ENCODE data around the gene MTFR1L. TPM values are rescaled to one million over a fixed set of nuclear protein-coding genes. Genes with fewer than 3 reads are reported as not detected.
"Not testable (repeated sequence)": the region's sequence is repeated elsewhere in the genome, so short reads cannot be mapped to it uniquely, and the experiment has no call there.

The MTFR1L gene
- total and polyA plus RNA-seq, 3 donors from 2014 or later = 148 to 253 (median 166) TPM

DNA sequence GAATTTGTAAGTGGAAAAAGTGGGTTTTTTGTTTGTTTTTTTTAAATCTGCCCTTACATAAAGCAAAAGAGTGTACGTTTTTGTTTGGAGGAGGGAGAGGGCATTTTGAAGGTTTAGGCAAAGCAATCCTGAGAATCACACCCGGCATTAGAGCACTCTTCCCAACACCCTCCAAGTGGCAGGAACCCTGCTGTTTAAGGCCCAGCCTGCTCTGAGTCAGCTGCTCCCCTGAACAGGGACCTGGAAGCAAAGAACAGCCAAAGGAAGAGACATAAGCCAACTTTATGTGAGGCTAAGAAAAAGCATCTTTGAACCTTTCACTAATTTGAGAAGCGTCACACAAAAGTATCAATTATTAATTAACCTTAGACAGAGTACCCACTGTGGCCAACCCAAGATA, 16.9 kb downstream of the MTFR1L start:
- Histone ChIP-seq H3K36me3 (ENCODE audit: low read depth, missing control alignments) (no peaks in the 10 kb centered on the region), H3K4me3 (no peak overlapping the region), H3K27ac (peak overlapping the region in 1 of 2 donors; percentile 38), H3K4me1 (peaks cover 29% of the 10 kb centered on the region), H3K27me3 (no peaks in the 10 kb centered on the region), H3K9me3 (no peaks in the 10 kb centered on the region)
- intact Hi-C loops (cut with DNase I; ENCODE audit: low total_unique reads) = no loop called here
- DNase-seq = no peak
- WGBS, 2 donors = 35 to 48% methylated on average over 3 of the region's 3 CpGs
- TF ChIP-seq, protein P1, sequence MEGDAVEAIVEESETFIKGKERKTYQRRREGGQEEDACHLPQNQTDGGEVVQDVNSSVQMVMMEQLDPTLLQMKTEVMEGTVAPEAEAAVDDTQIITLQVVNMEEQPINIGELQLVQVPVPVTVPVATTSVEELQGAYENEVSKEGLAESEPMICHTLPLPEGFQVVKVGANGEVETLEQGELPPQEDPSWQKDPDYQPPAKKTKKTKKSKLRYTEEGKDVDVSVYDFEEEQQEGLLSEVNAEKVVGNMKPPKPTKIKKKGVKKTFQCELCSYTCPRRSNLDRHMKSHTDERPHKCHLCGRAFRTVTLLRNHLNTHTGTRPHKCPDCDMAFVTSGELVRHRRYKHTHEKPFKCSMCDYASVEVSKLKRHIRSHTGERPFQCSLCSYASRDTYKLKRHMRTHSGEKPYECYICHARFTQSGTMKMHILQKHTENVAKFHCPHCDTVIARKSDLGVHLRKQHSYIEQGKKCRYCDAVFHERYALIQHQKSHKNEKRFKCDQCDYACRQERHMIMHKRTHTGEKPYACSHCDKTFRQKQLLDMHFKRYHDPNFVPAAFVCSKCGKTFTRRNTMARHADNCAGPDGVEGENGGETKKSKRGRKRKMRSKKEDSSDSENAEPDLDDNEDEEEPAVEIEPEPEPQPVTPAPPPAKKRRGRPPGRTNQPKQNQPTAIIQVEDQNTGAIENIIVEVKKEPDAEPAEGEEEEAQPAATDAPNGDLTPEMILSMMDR (IDR thresholded peaks at IDR 0.05) = no peak
- no peak for TF ChIP-seq POLR2A (IDR thresholded peaks at IDR 0.05)

DNA sequence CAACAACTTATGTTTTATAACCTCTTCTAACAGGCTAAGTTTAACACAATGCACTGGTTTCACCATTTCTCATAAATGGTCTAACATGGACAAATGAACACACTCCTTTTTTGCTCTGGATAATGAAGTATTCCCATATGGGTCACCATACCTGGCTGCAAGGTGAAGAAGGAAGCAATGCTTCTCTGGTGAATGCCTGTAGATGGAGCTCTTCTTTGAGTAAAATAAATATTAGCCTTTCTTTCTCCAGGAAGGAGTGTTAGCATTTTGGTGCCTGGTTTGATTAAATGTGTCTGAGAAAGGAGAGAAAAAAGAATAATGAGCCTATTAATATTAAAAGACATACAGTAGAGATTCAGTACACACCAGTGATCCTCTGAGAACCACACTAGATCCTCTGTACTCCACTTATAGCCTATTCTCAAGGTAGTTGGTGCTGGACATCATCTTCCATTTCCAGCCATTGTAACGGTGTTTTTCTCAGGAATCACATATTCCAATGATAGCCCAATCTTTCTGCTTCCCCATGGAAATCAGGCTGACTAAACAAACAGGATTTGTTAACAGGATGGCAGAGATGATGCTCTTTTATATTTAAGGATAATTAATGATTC, 17.6 kb downstream of the MTFR1L start:
- DNase-seq = no peak
- Histone ChIP-seq H3K9me3 (no peaks in the 10 kb centered on the region), H3K27me3 (no peaks in the 10 kb centered on the region), H3K36me3 (ENCODE audit: low read depth, missing control alignments) (no peaks in the 10 kb centered on the region), H3K4me3 (no peak overlapping the region), H3K4me1 (peaks cover 29% of the 10 kb centered on the region), H3K27ac (no peak overlapping the region)
- 79 to 86% methylated on average over 1 of the region's 1 CpG for WGBS, 2 donors
- intact Hi-C loops (cut with DNase I; ENCODE audit: low total_unique reads) = no loop called here
- TF ChIP-seq, protein P1 (IDR thresholded peaks at IDR 0.05) = no peak
- no peak for TF ChIP-seq POLR2A (IDR thresholded peaks at IDR 0.05)

DNA sequence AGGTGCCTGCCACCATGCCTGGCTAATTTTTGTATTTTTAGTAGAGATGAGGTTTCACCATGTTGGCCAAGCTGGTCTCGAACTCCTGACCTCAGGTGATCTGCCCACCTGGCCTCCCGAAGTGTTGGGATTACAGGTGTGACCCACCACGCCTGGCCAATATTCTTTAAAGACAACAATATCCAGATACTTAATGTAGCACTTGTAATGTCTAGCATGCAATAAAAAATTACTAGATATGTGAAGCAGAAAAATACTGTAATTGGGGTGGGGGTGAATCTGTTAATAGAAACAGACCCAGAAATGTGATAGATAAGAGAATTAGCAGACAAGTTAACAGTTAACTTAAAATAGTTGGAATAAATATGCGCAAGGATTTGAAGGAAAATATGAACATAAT, 20.1 kb downstream of the MTFR1L start:
- H3K9me3 ChIP-seq; H3K36me3 ChIP-seq (ENCODE audit: low read depth, missing control alignments); H3K27me3 ChIP-seq; H3K27ac ChIP-seq; H3K4me3 ChIP-seq; DNase-seq; intact Hi-C loops (cut with DNase I; ENCODE audit: low total_unique reads): not testable (repeated sequence)
- peaks cover 26% of the 10 kb centered on the region for H3K4me1 ChIP-seq
- WGBS, 2 donors = 97 to 98% methylated on average over 4 of the region's 4 CpGs

DNA sequence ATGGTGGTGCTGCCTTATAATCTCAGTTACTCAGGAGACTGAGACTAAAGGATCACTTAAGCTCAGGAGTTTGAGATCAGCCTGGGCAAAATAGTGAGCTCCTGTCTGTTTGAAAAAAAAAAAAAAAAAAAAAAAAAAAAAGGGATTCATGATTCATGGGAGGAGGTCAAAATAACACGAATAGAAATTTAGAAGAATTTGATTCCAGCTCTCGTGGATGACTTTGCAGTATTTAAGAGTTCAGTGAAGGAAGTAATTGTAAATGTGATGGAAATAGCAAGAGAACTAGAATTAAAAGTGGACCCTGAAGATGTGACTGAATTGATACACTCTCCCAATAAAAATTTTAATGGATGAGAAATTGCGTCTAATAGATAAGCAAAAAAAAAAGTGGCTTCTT, 23.7 kb downstream of the MTFR1L start:
- TF ChIP-seq, protein P1 (IDR thresholded peaks at IDR 0.05) = no peak
- no peak for TF ChIP-seq POLR2A (IDR thresholded peaks at IDR 0.05)
- Histone ChIP-seq H3K36me3 (ENCODE audit: low read depth, missing control alignments) (no peaks in the 10 kb centered on the region), H3K27me3 (no peaks in the 10 kb centered on the region), H3K27ac (no peak overlapping the region), H3K4me1 (no peaks in the 10 kb centered on the region), H3K9me3 (no peaks in the 10 kb centered on the region), H3K4me3 (no peak overlapping the region)
- DNase-seq = no peak
- intact Hi-C loops (cut with DNase I; ENCODE audit: low total_unique reads) = no loop called here
- WGBS, 2 donors = 93 to 100% methylated on average over 3 of the region's 3 CpGs

DNA sequence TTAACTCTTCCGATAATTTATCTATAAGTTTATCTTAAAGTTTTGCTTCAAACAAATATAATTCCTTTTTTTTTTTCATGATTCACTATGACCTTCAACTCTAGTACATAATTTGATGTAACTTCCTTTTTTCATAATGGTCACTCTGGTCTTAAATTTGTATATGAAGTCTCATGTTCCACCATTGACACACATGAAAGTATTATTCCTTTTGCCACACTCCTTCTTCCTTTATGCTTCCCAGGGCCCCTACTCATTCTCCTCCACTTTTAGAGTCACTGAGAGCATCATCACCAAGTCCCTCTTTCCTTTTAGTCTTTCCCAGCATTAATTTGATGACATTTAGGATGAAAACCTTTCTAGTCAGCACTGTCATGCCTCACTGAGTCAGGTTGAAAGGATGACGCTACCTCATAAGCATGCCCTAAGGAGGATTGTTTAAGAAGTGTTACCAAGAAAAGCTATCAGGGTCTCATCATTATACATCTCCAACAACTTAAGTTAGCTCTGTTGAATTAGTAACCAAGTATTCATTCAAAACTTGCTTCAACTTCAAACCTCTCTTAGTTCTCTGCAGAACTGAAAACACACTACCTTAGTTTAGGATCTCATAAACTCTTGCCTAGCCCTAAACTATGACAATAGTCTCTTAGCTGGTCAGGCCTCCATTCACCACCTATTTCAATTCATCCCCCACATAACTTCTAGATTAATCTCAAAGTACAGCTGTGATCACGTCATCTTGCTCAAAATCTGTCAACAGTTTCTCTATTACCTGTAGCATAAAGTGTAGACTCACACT, 25.0 kb downstream of the MTFR1L start:
- Histone ChIP-seq H3K4me1 (no peaks in the 10 kb centered on the region), H3K27me3 (no peaks in the 10 kb centered on the region), H3K27ac (no peak overlapping the region), H3K36me3 (ENCODE audit: low read depth, missing control alignments) (no peaks in the 10 kb centered on the region), H3K9me3 (no peaks in the 10 kb centered on the region), H3K4me3 (no peak overlapping the region)
- intact Hi-C loops (cut with DNase I; ENCODE audit: low total_unique reads) = no loop called here
- no peak for DNase-seq
- 91 to 96% methylated on average over 3 of the region's 3 CpGs for WGBS, 2 donors
- TF ChIP-seq POLR2A (IDR thresholded peaks at IDR 0.05) = no peak
- TF ChIP-seq, protein P1 (IDR thresholded peaks at IDR 0.05) = no peak
